Skeletal muscle satellite cell (primary cell): Measurements from ENCODE around the gene PI16.

Experiments used
- H3K27me3 ChIP-seq: 2 replicates; pipeline ENCODE4 v1.7.0; 2013; ENCODE audit warnings: low read length; ENCODE audit not compliant: control insufficient read depth, insufficient read depth
- H3K36me3 ChIP-seq: 2 replicates; pipeline ENCODE4 v1.7.0; 2013; ENCODE audit warnings: mild to moderate bottlenecking, control low read depth, low read length; ENCODE audit not compliant: insufficient read depth
- H3K4me1 ChIP-seq: 2 replicates; pipeline ENCODE4 v1.7.0; 2013; ENCODE audit warnings: low read length; ENCODE audit not compliant: control insufficient read depth, insufficient read depth
- H3K4me2 ChIP-seq: 2 replicates; pipeline ENCODE4 v1.7.0; 2013; ENCODE audit warnings: mild to moderate bottlenecking, low read length
- H3K4me3 ChIP-seq: 2 replicates; pipeline ENCODE4 v1.7.0; 2013; ENCODE audit warnings: low read length
- H3K9ac ChIP-seq: 2 replicates; pipeline ENCODE4 v1.7.0; 2013; ENCODE audit warnings: mild to moderate bottlenecking, low read depth, low read length, moderate library complexity
- H3K9me3 ChIP-seq: replicated peaks from 2 replicates; pipeline ENCODE4 v1.7.0; 2013; ENCODE audit warnings: mild to moderate bottlenecking, control low read depth, low read length

The PI16 gene

DNA sequence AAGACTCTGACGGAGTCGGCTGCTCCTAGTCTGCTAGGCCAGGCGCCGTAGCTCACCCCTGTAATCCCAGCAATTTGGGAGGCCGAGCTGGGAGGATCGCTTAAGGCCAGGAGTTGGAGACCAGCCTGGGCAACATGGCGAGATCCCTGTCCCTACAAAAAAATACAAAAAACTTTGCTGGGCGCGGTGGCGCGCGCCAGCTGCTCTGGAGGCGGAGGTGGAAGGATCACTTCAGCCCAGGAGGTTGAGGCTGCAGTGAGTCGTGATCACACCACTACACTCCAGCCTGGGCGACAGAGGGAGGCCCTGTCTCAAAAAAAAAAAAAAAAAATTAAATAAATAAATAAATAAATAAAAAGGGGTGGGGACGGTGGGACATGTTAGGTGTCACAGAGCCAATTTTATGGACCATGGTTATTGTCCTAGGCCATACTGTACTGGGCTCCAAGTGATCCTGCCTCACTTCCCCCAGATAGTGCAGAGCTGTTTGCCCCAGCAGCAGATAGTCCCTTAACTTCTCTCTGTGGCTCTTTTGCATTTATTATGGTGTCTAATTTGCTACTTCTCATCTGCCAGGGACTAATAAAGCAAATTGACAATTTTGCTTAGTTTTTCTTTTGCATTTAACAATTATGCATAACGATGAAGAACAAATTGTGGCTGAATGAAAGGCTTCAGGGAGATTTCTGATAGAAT is 5.2 kb downstream of the PI16 start:
- H3K9ac ChIP-seq, result no peak overlapping the region
- no peak overlapping the region for H3K4me2 ChIP-seq
- peaks cover 15% of the 10 kb centered on the region for H3K4me1 ChIP-seq
- peaks cover 6% of the 10 kb centered on the region for H3K27me3 ChIP-seq
- no peaks in the 10 kb centered on the region for H3K36me3 ChIP-seq
- no peaks in the 10 kb centered on the region for H3K9me3 ChIP-seq
- H3K4me3 ChIP-seq, result no peak overlapping the region

DNA sequence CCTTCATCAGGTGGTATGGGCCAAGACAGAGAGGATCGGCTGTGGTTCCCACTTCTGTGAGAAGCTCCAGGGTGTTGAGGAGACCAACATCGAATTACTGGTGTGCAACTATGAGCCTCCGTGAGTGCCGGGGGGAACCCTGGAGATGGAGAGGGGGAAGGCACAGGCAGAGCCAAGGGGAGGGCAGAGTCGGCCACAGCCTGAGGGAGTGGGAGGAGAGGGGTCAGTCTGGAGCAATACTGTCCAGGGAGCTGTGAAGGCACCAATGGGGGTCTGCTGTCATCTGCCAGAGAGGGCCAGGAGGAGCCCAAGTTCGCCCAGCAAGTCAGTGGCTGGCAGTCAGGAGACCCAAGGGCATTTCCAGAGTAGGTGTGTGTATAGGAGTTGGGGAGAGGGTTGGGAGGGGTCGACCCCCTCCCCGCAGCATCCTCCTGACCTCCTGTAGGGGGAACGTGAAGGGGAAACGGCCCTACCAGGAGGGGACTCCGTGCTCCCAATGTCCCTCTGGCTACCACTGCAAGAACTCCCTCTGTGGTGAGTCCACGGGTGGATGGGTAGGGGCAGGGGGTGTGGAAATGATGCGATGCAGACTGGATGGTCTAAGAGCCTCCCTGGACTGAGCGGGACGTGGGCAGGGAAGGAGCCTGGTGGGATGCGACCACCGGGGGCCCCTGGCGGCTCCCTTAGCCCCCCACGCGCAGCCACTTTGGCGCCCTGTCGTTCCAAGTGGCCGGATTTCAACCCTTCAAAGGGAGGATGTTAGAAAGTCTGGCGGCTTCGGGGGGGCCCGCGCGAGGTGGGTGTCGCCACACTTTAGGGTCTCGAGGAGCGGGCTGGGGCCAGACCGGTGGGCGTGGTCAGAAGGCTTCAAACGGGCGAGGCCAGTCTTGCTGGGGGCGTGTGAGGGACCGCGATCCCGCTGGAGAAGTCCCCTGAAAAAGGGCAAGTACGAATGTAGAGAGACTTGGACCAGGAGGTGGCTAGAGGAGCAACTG is 7.2 kb downstream of the PI16 start:
- Histone ChIP-seq H3K27me3 (no peaks in the 10 kb centered on the region), H3K4me3 (no peak overlapping the region), H3K4me2 (no peak overlapping the region), H3K4me1 (peaks cover 15% of the 10 kb centered on the region), H3K9ac (no peak overlapping the region), H3K36me3 (peaks cover 2% of the 10 kb centered on the region), H3K9me3 (no peaks in the 10 kb centered on the region)

DNA sequence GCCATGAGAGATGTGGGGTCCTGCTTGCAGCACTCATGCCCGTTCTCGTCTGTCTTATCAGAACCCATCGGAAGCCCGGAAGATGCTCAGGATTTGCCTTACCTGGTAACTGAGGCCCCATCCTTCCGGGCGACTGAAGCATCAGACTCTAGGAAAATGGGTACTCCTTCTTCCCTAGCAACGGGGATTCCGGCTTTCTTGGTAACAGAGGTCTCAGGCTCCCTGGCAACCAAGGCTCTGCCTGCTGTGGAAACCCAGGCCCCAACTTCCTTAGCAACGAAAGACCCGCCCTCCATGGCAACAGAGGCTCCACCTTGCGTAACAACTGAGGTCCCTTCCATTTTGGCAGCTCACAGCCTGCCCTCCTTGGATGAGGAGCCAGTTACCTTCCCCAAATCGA is 8.3 kb downstream of the PI16 start:
- peaks cover 15% of the 10 kb centered on the region for H3K4me1 ChIP-seq

DNA sequence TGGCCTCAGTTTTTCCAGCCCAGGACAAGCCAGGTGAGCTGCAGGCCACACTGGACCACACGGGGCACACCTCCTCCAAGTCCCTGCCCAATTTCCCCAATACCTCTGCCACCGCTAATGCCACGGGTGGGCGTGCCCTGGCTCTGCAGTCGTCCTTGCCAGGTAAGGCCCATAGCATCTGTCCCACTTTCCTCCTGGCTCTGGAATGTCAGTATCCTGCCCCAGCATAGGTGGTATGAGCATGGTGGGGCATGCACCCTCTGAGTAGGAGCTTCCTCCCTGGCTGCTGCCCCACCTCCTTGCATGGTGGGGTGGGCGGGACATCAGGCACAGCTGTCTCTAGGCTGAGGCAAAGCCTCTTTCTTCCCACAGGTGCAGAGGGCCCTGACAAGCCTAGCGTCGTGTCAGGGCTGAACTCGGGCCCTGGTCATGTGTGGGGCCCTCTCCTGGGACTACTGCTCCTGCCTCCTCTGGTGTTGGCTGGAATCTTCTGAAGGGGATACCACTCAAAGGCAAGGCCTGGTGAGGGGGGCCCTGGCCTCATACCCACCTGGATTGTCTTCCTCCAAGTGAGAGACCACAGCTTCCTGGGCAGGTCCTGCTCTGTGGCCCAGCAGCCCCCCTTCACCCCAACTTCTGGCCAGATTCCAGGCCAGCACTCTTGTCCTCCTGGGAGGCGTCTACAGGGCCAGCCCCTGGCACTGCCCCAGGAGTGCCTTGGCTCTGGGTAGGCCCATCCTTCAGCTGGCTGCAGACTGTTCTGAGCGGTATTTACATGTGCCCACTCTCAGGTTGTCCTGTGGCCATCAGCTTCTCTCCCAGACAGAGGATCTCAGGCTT is 9.1 kb downstream of the PI16 start:
- peaks cover 15% of the 10 kb centered on the region for H3K4me1 ChIP-seq
- no peak overlapping the region for H3K4me3 ChIP-seq
- H3K4me2 ChIP-seq, result no peak overlapping the region
- peaks cover 20% of the 10 kb centered on the region for H3K36me3 ChIP-seq
- H3K9ac ChIP-seq, result no peak overlapping the region
- no peaks in the 10 kb centered on the region for H3K27me3 ChIP-seq
- H3K9me3 ChIP-seq, result no peaks in the 10 kb centered on the region

More for the DNA sequence above, 8.3 kb downstream of the PI16 start:
- peaks cover 12% of the 10 kb centered on the region for H3K36me3 ChIP-seq
- no peaks in the 10 kb centered on the region for H3K27me3 ChIP-seq
- H3K4me3 ChIP-seq, result no peak overlapping the region
- no peak overlapping the region for H3K9ac ChIP-seq
- no peak overlapping the region for H3K4me2 ChIP-seq
- no peaks in the 10 kb centered on the region for H3K9me3 ChIP-seq

DNA sequence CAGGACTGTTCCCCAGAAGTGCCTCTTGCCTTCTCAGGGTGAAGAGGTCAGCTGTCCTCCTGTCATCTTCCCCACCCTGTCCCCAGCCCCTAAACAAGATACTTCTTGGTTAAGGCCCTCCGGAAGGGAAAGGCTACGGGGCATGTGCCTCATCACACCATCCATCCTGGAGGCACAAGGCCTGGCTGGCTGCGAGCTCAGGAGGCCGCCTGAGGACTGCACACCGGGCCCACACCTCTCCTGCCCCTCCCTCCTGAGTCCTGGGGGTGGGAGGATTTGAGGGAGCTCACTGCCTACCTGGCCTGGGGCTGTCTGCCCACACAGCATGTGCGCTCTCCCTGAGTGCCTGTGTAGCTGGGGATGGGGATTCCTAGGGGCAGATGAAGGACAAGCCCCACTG is 9.8 kb downstream of the PI16 start:
- H3K4me3 ChIP-seq, result no peak overlapping the region
- peaks cover 15% of the 10 kb centered on the region for H3K4me1 ChIP-seq
- H3K4me2 ChIP-seq, result no peak overlapping the region
- H3K9me3 ChIP-seq, result no peaks in the 10 kb centered on the region
- H3K9ac ChIP-seq, result no peak overlapping the region
- H3K27me3 ChIP-seq, result no peaks in the 10 kb centered on the region
- peaks cover 27% of the 10 kb centered on the region for H3K36me3 ChIP-seq

DNA sequence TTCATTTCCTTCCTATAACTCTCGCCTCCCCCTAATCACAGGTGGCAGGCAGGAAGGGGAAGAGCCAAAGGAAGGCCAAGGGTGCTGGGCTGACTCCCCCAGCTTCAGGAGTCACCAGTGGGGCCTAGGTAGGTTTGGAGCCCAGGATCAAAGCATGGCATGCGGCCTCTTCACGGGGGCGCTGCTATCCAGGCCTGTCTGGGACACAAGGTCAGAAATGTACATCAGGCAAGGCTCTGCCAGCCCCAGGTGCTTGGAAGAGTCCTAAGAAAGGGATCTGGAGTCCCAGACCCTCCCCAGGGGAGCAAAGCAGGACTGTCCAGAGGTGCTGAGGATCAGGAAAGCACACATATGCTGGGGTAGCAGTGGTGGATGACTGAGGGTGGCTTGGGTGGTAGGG is 10.4 kb downstream of the PI16 start:
- Histone ChIP-seq H3K27me3 (no peaks in the 10 kb centered on the region), H3K4me2 (no peak overlapping the region), H3K36me3 (peaks cover 32% of the 10 kb centered on the region), H3K4me3 (no peak overlapping the region), H3K9me3 (no peaks in the 10 kb centered on the region), H3K9ac (no peak overlapping the region), H3K4me1 (peaks cover 13% of the 10 kb centered on the region)

DNA sequence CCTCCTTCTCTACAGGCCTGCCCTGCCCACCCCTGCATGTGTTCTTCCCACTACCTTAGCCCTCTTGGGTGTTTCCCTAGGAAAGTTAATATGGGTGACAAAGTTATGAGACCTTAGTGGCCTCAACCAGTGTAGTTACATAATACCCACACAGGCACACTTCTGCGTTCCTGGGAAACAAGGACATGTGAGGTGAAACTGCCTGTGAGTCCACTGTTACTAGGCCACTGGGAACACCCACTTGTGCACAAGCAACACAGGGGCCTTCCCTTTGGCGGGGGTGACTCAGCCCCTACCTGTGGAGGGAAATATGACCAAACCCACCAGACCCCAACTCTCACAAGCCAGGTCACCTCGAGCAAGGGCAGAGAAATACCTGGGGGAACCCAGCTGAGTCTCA is 12.8 kb downstream of the PI16 start:
- Histone ChIP-seq H3K9me3 (no peaks in the 10 kb centered on the region), H3K4me3 (no peak overlapping the region), H3K27me3 (no peaks in the 10 kb centered on the region), H3K4me1 (no peaks in the 10 kb centered on the region), H3K4me2 (no peak overlapping the region), H3K9ac (no peak overlapping the region), H3K36me3 (peaks cover 56% of the 10 kb centered on the region)

DNA sequence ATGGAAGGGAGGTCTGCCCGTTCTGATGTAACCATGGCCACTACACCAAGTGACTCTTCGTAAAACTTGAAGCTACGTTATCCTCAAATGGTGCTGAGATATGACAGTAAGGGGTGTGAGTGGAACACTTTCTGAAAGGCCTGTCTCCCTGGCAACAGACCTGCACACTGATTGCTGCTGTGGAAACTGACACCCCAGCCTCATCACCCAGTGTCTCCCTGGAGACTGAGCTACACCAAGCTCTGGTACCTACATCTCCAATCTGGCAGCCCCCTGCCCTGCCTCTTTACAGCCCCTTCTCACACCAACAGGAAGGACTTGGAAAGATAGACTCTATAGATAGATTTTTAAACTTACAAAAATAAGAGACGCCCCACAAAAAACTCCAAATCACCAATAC is 13.2 kb downstream of the PI16 start:
- H3K27me3 ChIP-seq, result no peaks in the 10 kb centered on the region
- peaks cover 61% of the 10 kb centered on the region for H3K36me3 ChIP-seq
- no peaks in the 10 kb centered on the region for H3K9me3 ChIP-seq
- no peak overlapping the region for H3K4me3 ChIP-seq
- no peak overlapping the region for H3K9ac ChIP-seq
- no peaks in the 10 kb centered on the region for H3K4me1 ChIP-seq
- H3K4me2 ChIP-seq, result no peak overlapping the region

DNA sequence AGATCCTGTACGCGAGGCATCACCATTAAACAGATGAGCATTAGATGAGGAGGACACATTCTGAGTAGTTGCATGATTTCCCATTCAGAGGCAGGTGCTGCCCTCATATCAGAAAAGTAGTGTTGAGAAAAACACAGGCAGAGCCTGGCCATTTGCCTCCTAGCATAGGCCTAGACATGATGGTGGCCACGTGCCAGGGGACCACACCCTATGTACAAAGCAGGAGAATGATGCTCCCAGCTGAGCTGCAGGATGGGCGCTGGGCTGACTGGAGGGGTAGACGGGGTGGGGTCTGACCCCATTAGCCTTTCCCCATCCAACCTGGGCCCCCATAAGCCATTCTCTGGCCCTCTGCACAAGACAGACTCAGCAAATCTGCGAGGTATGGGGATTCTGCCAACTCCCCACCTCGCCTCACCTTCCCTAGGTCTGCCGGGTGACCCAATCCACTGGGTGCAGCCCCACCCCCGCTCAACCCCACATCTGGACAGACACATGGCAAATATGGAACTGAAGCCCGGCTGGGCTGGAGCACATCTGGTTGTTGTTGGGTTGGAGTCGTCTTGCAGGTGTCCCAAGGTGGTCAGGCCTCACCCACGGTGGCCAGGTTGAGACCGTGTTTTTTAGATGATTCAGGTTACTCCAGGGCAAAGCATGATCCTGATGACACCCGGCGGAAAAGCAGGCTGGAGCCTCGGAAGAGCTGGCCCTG is 13.9 kb downstream of the PI16 start:
- peaks cover 67% of the 10 kb centered on the region for H3K36me3 ChIP-seq
- H3K9me3 ChIP-seq, result no peaks in the 10 kb centered on the region
- no peaks in the 10 kb centered on the region for H3K4me1 ChIP-seq
- H3K4me2 ChIP-seq, result no peak overlapping the region
- H3K4me3 ChIP-seq, result no peak overlapping the region
- H3K9ac ChIP-seq, result no peak overlapping the region
- no peaks in the 10 kb centered on the region for H3K27me3 ChIP-seq

DNA sequence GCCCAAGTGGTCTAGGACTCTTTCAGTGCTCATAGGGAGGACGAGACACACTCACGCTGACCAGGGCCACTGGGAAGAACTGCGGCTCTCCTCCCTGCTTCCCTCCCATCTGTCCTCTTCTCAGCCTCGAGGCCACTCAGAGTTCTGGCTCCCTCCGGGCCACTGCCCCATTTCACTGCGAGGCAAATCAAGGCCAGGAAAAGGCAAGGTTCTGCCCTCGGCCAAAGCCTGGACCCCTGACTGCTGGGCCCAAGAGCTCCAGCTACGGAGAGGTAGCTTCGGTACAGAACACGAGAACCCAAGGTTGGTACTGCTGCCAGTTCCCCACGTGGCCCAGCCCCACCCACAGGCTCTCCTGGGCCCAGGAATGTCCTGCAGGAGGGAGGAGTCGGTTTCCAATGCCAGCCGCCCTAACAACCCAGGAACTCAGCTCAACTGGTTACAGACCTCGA is 14.7 kb downstream of the PI16 start:
- H3K4me1 ChIP-seq, result no peaks in the 10 kb centered on the region
- H3K4me2 ChIP-seq, result no peak overlapping the region
- no peak overlapping the region for H3K4me3 ChIP-seq
- H3K27me3 ChIP-seq, result no peaks in the 10 kb centered on the region
- H3K36me3 ChIP-seq, result peaks cover 76% of the 10 kb centered on the region
- no peak overlapping the region for H3K9ac ChIP-seq
- H3K9me3 ChIP-seq, result no peaks in the 10 kb centered on the region
